GM21737 (cell line): ENCODE results near the gene PTBP3.
"Not testable (repeated sequence)": the region's sequence is repeated elsewhere in the genome, so short reads cannot be mapped to it uniquely, and the experiment has no call there.

ENCODE experiments used
- ATAC-seq: cut with Tn5 transposase; IDR thresholded peaks from one replicate; pipeline ENCODE4 v1.9.1; 2021; ENCODE audit warnings: mild to moderate bottlenecking, moderate library complexity; ENCODE audit not compliant: unreplicated experiment

Gene PTBP3

DNA sequence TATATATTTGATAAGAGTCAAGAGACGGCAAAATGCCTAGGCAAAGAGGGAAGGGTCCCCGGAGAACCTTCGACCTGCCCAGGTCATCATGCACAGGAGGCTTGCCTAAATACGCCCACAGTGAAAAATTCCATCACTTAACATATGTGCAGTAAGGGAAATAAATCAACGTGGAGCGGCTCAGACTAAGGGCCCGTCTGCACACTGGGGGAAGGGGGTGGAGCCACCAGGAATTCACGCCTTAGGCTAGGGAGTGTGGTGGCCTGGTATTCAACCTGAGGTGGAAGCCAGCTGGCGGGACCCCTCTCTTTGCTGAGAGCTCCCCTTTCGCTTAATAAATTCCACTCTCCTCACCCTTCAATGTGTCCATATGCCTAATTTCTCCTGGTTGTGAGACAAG is 8.3 kb downstream of the PTBP3 start:
- ATAC-seq, result no peak

DNA sequence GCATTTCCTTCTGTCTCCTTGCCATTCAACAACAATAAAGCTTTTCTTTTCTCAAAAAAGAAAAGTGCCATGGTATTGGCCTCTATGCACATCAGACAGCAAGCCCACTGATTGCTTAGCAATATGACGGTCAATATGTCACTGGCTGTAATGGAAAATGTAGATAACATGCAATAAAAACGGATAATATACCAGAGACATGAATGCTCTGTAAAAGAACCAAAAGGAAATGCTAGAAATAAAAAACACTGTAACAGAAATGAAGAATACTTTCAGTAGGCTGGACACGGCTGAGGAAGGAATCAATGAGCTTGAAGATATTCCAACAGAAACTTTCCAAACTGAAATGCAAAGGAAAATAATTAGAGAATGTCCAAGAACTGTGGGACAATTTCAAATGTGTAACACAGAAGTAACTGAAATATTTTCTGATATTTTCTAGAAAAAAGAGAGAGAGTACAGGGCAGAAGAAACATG is 10.0 kb downstream of the PTBP3 start:
- ATAC-seq, result no peak

DNA sequence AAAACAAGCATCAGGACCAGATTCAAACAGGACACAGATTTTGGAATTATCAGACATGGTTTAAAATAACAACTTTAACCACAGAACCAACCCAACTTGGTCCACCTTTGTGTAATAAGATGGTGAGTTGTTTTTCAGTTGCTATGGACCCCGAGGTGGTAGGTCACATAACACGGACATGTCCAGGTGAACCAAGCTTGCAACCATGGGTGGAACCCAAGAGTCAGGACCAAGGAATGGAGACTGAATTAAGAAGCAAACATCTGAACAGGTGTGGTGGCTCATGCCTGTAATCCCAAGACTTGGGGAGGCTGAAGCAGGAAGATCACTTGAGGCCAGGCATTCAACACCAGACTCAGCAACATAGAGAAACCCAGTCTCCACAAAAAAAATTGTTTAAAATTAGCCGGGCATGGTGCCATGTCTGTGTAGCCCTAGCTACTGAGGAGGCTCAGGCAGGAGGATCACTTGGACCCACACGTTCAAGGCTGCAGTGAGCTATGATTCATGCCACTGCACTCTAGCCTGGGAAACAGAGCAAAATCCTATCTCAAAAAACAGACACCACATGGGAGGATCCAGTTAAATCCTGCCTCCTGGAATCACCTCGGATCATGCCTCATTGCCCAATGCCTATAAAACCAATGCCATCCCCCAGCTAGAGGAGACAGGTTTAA is 10.6 kb downstream of the PTBP3 start:
- no peak for ATAC-seq

DNA sequence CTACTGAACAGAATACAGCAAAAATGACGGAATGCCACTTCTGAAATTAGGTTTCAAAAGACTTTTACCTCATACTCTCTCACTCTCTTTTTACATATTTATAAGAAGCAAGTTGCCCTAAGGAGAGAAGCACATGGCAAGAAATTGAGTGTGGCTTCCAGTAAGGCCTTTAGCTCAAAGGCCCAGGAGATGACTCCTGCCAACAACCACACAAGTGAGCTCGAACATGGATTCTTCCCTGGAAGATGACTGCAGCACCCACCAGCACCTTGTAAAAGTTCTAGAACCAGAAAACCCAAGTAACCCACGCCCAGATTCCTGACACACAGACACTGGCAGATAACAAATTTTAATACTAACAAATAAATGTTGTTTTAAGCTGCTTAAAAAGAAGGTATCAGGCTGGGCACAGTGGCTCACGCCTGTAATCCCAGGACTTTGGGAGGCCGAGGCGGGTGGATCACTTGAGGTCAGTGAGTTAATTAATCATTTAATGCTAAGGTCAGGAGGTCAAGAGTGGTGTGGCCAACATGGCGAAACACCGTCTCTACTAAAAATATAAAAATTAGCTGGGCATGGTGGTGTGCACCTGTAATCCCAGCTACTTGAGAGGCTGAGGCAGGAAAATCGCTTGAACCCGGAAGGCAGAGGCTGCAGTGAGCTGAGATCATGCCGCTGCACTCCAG is 17.0 kb downstream of the PTBP3 start:
- no peak for ATAC-seq

DNA sequence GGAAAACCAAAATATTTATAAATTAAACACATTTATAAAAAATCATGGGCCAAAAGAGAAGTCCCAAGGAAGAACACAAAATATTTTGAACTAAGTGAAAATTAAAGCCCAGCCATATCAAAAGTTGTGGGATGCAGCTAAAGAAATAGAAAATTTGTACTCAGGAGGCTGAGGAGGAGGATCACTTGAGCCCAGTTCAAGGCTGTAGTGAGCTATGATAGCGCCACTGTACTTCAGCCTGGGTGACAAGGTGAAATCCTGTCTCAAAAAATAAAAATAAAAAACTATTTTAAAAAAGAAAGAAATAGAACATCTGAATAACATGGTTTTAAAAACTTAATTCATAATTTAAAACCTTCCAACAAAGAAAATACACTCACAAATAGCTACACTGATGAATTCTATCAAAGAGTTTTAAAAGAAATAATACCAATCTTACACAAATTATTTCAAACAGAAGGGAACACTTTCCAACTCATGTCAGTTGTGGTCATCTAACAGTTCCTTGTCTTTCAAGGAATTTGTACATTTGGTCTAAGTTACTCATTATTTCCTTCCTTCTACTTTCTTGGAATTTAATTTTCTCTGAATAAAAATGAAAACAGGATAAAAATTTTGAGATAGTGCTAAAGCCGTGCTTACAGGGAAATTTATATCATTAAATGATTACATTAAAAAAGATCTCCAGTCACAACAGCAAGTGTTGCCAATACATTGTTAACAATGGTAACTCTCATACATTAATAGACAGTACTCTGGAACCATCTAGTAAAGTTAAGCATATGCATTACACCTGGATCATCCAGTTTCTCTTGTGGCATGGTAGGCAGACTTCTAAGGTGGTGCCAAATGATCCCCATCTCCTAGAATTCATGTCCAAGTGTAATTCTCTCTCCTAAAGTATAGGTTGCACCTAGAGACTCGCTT is 17.8 kb downstream of the PTBP3 start:
- no peak for ATAC-seq

DNA sequence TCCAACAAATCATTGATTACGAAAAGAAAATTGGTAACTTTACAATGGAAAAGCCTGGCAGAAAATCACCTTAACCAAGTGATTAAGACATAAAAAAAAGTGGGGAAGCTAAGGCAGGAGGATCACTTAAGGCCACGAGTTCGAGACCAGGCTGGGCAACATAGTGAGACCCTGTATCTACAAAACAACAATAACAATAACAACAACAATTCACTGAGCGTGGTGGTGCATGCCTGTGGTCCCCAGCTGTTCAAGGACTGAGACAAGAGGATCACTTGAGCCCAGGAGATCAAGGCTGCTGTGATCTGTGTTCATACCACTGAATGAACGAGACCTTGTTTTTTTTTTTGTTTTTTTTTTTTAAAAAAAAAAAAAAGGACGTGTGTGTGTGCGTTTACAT is 21.3 kb downstream of the PTBP3 start:
- no peak for ATAC-seq

DNA sequence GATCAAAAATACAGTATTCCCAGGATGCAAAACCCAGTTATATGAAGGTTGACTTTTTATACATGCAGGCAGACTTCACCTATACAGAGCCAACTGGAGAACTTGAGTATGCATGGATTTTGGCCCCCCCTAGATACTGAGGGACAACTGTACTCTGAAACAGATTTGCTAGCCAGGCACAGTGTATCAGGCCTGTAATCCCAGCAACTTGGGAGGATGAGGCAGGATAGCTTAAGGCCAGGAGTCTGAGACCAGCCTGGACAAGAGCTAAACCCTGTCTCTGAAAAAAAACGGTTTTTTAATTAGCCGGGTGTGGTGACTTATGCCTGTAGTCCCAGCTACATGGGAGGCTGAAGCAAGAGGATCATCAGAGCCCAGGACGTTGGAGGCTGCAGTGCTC is 21.9 kb downstream of the PTBP3 start:
- ATAC-seq, result no peak

DNA sequence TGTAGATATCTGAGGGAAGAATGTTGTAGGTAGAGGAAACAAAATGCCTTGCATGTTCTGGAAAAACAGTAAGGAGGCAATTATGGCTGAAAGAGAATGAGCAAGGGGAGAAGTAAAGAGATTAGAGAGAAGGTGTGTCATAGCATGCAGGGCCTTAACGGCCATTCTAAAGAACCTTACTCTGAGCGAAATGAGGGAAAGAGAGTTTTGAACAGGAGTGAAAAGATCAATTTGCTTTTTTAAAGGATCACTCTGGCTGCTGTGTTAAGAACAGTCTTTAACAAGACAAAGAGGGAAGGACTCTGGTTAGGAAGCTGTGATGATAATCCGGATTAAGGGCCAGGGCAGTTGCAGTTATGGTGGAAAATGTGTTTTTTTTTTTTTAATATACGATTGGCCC is 22.6 kb downstream of the PTBP3 start:
- no peak for ATAC-seq

DNA sequence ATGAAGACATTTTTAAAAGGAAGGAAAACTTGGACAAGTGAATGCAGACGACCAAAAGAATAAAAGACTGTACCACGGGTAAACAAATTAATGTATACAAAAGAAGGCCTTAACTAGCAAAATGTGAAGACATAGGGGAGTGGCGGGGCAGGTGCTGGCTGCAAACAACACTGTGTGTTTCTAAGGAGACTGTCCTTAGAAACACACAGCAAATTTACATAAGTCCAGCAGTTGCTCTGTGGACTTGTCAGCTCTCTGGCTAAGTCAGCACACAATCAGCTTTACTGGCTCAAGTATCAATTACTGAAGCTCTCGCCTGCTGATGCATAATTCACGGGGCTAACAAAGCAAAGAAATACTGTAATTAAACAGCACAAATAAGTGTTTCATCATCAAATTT is 24.8 kb downstream of the PTBP3 start:
- no peak for ATAC-seq

DNA sequence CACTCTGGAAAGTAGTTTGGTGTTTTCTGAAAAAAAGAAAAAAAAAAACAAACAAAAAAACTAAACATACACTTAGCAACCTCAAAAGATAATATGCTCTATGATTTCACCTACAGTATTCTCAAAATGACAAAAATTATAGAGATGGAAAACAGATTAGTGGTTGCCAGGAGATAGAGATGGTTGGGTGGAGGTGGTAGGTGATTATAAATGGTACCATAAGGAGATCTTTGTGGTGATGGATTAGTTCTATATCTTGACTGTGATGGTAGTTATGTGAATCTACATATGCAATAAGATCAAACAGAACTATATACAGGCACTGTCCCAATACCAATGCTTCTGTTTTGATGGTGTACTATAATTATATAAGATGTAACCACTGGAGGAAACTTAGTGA is 32.0 kb downstream of the PTBP3 start:
- no peak for ATAC-seq

DNA sequence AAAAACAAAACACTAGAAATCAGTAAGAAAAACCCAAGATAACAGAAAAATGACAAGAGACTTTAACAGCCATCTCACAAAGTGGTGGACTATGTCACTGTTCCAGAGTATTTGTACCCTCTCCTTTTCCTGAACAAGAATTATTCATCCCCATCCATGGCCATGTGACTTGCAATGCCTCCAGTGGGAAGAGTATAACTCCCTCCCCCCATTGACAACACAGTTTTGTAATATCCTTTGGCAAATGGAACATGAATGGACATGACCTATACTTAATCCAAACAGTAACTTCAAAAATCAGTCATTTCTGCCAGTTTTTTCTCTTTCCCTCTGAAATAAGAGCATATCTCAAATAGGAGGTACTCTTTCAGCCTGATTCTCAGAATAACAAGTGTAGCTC is 33.9 kb downstream of the PTBP3 start:
- no peak for ATAC-seq

DNA sequence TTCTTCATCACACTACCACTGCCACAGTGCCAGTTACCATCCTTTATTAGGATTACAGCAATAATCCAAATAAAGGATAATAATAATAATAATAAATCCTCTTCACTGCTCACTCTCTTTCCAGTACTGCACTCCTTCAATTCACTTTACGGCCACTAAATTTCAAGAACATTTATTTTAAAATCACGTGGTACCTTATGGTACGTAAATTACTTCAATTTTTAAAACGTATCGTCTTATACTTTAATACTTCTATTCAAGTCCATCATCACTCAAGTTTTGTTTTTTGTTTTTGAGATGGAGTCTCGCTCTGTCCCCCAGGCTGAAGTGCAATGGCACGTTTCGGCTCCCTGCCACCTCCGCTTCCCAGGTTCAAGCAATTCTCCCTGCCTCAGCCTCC is 36.5 kb downstream of the PTBP3 start:
- ATAC-seq, result no peak

DNA sequence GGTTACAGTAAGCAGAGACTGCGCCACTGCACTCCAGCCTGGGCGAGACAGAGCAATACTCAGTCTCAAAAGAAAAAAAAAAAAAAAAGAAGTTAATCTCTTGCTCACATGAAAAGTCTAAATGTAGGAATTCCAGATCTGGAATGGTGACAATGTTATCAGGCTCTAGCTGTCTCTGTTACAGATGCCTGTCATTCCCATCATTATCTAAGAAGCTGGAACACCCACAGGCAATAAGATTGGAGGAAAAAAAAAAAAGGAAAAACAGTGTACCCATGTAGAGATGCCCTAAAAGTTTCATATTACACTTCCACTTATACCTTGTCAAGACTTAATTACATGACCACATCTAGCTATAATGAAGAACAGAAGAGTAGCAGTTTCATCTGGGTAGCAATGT is 38.2 kb downstream of the PTBP3 start:
- ATAC-seq, result no peak

DNA sequence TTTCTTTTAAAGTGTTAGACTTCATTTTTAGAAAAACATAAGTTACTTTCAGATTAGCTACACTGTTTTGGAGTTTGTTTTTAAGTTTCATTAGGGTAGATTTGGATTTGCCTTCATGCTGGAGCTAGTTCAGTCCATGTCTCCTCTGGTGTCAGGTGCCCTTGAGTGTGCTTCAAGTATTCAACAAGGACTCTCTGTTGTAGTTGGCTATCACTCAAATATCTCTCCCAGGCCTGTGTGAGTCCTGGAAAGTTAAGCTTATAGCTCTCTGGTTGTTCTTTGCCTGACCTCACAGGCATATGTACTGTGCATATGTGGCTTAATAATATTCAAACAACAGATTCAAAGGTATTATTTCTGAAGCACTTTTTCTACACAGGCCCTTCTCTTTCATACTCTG is 45.4 kb downstream of the PTBP3 start:
- ATAC-seq, result no peak

DNA sequence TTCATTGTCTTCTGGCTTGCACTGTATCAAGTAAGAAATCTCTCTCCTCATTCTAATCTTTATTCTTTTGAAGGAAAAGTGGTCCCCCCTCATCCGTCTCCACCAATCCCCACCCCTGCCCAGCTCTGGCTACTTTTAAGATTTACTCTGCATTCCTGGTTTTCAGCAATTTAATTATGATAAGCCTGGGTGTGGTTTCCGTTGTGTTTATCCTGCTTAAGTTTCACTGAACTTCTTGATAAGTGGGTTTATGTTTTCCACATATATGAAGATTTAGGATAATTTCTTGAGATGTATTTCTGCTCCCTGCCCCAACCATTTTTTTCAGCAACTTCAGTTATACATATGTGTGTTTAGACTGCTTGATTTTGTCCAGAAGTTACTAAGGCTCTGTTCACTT is 46.5 kb downstream of the PTBP3 start:
- ATAC-seq, result no peak

DNA sequence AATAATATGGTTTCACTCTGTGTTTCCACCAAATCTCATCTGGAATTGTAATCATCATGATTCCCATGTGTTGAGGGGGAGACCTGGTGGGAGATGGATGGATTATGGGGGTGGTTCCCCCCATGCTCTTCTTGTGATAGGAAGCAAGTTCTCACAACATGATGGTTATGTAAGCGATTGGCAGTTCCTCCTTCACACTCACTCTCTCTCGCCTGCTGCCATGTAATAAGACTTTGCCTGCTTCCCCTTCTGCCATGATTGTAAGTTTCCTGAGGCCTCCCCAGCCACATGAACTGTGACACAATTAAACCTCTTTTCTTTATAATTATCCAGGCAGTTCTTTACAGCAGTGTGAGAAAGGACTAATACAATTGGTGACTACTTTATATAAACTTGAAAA is 48.4 kb downstream of the PTBP3 start:
- no peak for ATAC-seq

DNA sequence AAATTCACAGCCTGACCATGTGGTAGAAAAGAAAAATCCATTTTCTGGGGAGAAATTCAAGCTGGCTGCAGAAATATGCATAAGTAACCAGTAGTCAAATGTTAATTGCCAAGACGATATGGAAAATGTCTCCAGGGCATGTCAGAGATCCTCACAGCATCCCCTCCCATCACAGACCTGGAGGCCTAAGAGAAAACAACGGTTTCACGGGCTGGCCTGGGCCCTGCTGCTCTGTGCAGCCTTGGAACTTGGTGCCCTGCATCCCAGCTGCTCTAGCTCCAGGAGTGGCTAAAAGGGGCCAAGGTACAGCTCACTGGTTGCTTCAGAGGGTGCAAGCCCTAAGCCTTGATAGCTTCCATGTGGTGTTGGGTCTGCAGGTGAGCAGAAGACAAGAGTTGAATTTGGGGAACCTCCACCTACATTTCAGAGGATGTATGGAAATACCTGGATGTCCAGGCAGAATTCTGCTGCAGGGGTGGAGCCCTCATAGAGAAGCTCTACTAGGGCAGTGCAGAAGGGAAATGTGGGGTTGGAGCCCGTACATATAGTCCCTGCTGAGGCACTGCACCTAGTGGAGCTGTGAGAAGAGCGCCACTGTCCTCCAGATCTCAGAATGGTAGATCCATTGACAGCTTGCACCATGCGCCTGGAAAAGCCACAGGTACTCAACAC is 49.7 kb downstream of the PTBP3 start:
- no peak for ATAC-seq

DNA sequence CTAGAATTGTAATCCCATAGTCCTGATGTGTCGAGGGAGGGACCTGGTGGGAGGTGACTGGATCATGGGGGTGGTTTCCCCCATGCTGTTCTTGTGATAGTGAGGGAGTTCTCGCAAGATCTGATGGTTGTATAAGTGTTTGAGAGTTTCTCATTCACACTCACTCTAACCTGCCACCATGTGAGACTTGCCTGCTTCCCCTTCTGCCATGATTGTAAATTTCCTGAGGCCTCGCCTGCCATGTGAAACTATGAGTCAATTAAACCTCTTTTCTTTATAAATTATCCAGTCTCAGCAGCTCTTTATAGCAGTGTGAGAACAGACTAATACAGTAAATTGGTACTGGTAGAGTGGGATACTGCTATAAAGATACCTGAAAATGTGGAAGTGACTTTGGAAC is 50.6 kb downstream of the PTBP3 start:
- not testable (repeated sequence) for ATAC-seq

DNA sequence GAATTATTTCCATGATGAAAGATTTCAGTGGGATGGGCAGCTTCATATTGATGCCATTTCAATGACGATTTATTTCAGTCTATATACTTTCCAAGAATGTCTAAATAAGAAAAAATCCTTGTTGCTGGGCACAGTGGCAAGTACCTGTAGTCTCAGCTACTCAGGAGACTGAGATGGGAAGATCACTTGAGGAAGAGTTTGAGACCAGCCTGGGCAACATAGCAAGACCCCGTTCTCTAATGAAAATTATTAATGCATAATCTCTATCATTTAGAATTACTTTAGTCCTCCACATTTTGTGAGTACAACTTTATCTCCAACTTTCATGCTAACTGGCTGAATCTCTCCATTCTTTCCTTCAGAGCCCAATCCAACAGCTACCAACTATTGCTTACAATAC is 52.5 kb downstream of the PTBP3 start:
- no peak for ATAC-seq

DNA sequence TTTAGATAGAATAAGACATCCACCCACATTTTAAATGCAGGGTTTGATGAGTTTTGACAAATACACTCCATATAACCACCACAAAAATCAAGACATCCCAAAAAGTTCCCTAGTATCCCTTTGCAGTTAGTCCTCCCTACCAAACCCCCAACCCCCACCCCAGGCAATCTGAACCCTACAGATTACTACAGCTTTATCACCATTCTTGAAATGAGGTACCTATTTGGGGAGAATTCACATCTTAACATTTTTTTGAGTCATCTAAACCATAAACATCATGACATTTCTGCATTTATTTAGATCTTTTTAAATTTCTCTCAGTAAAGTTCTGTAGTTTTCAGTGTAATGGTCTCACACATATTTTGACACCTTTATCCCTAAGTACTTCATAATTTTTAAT is 53.9 kb downstream of the PTBP3 start:
- ATAC-seq, result no peak

DNA sequence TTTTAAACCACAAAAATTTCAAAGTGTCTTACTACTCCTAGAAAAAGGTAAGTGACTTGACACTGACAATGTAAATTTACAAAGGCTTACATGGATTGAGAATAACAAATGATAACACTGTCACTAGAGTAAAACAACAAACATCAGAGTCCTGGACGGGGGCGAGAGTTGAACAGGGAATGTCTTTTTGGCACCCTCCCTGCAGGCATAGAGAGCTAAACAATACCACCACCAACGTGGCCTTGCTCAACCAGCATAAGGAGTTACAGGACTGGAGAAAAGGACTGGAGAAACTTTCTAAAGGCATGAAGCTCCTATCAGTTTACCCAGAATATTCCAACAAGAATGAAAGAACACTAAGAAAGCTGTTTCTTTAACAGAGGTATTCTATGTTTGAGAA is 55.3 kb downstream of the PTBP3 start:
- no peak for ATAC-seq
